GM21529 (cell line): ENCODE measurements around the gene EPSTI1.

Experiments
- ATAC-seq: cut with Tn5 transposase; IDR thresholded peaks from one replicate; pipeline ENCODE4 v1.9.1; 2021; ENCODE audit not compliant: unreplicated experiment

Gene EPSTI1

GRCh38 chr13:42859760-42860159, 132.3 kb downstream of the EPSTI1 start:
- ATAC-seq: no peak

GRCh38 chr13:42855410-42855809, 136.6 kb downstream of the EPSTI1 start:
- ATAC-seq: no peak

- ATAC-seq: no peak
These were observed 139.9 kb downstream of the EPSTI1 start for GRCh38 chr13:42852136-42852535.

GRCh38 chr13:42849200-42849599, 142.8 kb downstream of the EPSTI1 start:
- no peak for ATAC-seq

GRCh38 chr13:42847891-42848663, 144.0 kb downstream of the EPSTI1 start:
- ATAC-seq: no peak

GRCh38 chr13:42836930-42837690, 154.9 kb downstream of the EPSTI1 start:
- ATAC-seq: no peak
